Upper lobe of right lung (tissue), 1 donor: ENCODE measurements around the gene NFIC. TPM values are rescaled to one million over a fixed set of nuclear protein-coding genes. Genes with fewer than 3 reads are reported as not detected.

Experiments
- ATAC-seq: fragments of 200-7000 bp; cut with Tn5 transposase; one replicate; pipeline ENCODE4 v1.9.1; 2020; ENCODE audit warnings: mild to moderate bottlenecking, moderate library complexity
- DNase-seq: peaks from one replicate; pipeline ENCODE4 v3.0.0-alpha.2; 2020
- H3K27ac ChIP-seq: fragments of 200-600 bp; one replicate; pipeline ENCODE4 v1.8.0; 2022
- H3K27me3 ChIP-seq: fragments of 200-600 bp; one replicate; pipeline ENCODE4 v1.8.0; 2022; ENCODE audit warnings: mild to moderate bottlenecking
- H3K36me3 ChIP-seq: fragments of 200-600 bp; one replicate; pipeline ENCODE4 v1.8.0; 2022
- H3K4me1 ChIP-seq: fragments of 200-600 bp; one replicate; pipeline ENCODE4 v1.8.0; 2022
- H3K4me3 ChIP-seq: fragments of 200-600 bp; one replicate; pipeline ENCODE4 v1.8.0; 2022; ENCODE audit warnings: mild to moderate bottlenecking
- H3K9me3 ChIP-seq: fragments of 200-600 bp; one replicate; pipeline ENCODE4 v1.8.0; 2022
- CTCF ChIP-seq: fragments of 200-600 bp; IDR thresholded peaks from one replicate; pipeline ENCODE4 v1.8.0; 2022; ENCODE audit warnings: antibody characterized with exemption
- intact Hi-C: fragments of 100-400 bp; cut with DNase I; formaldehyde crosslinking; loops from one replicate; pipeline ENCODE4 v1.11.0; 2022
- total RNA-seq: library from RNA; stranded (reverse); fragmentation: NEBNext Ultra II Directional; extraction: Animal tissue kit (Norgen Biotek cat#: 25700); gene quantifications from one replicate; pipeline ENCODE4 v1.2.1, GENCODE V29; 2021
- donor health status: DM: no; HTN: yes; CAD: no; lungs with severe emphysema.

Gene NFIC
- total RNA-seq, 1 donor from 2014 or later, result 150 TPM

GRCh38 chr19:3363841-3364500, 2.4 kb upstream of the NFIC start:
- no peak overlapping the region for H3K27ac ChIP-seq
- DNase-seq, result no peak
- intact Hi-C loops, result loop anchor here (10.0 kb wide), 1 partner anchor 71 kb away; no protein-coding TSS in a partner anchor
- peaks cover 22% of the 10 kb centered on the region for H3K4me1 ChIP-seq
- H3K27me3 ChIP-seq, result no peaks in the 10 kb centered on the region
- no peak for ATAC-seq
- H3K9me3 ChIP-seq, result no peaks in the 10 kb centered on the region
- H3K36me3 ChIP-seq, result no peaks in the 10 kb centered on the region
- H3K4me3 ChIP-seq, result no peak overlapping the region
- TF ChIP-seq CTCF, result no peak

GRCh38 chr19:3364501-3364858, 1.9 kb upstream of the NFIC start:
- H3K36me3 ChIP-seq, result no peaks in the 10 kb centered on the region
- ATAC-seq (no peak), DNase-seq (no peak)
- no peak for TF ChIP-seq CTCF
- no peak overlapping the region for H3K4me3 ChIP-seq
- H3K27ac ChIP-seq, result no peak overlapping the region
- H3K27me3 ChIP-seq, result no peaks in the 10 kb centered on the region
- intact Hi-C loops, result loop anchor here (10.0 kb wide), 1 partner anchor 70 kb away; no protein-coding TSS in a partner anchor
- peaks cover 27% of the 10 kb centered on the region for H3K4me1 ChIP-seq
- H3K9me3 ChIP-seq, result no peaks in the 10 kb centered on the region

GRCh38 chr19:3365093-3365835, 1.1 kb upstream of the NFIC start:
- Histone ChIP-seq H3K9me3 (no peaks in the 10 kb centered on the region), H3K36me3 (no peaks in the 10 kb centered on the region), H3K27ac (peak overlapping the region; percentile 93), H3K27me3 (no peaks in the 10 kb centered on the region), H3K4me3 (peak overlapping the region; percentile 78), H3K4me1 (peaks cover 33% of the 10 kb centered on the region)
- no peak for ATAC-seq
- no peak for DNase-seq
- intact Hi-C loops, result loop anchor here (10.0 kb wide), 1 partner anchor 70 kb away; no protein-coding TSS in a partner anchor
- TF ChIP-seq CTCF, result no peak

GRCh38 chr19:3366753-3367627, 607 bp downstream of the NFIC start:
- H3K36me3 ChIP-seq, result no peaks in the 10 kb centered on the region
- peak overlapping the region; percentile 78 for H3K4me3 ChIP-seq
- no peak for TF ChIP-seq CTCF
- ATAC-seq, result peak; percentile 60
- no peaks in the 10 kb centered on the region for H3K27me3 ChIP-seq
- no peaks in the 10 kb centered on the region for H3K9me3 ChIP-seq
- peak overlapping the region; percentile 93 for H3K27ac ChIP-seq
- intact Hi-C loops, result loop anchor here (10.0 kb wide), 1 partner anchor 68 kb away; no protein-coding TSS in a partner anchor
- DNase-seq, result peak; percentile 85
- H3K4me1 ChIP-seq, result peaks cover 33% of the 10 kb centered on the region

GRCh38 chr19:3367628-3368440, 1.5 kb downstream of the NFIC start:
- intact Hi-C loops, result loop anchor here (10.0 kb wide), 1 partner anchor 67 kb away; no protein-coding TSS in a partner anchor
- Histone ChIP-seq H3K36me3 (no peaks in the 10 kb centered on the region), H3K4me1 (peaks cover 33% of the 10 kb centered on the region), H3K27ac (peak overlapping the region; percentile 93), H3K9me3 (no peaks in the 10 kb centered on the region), H3K4me3 (peak overlapping the region; percentile 78), H3K27me3 (no peaks in the 10 kb centered on the region)
- TF ChIP-seq CTCF, result no peak
- ATAC-seq (peak; percentile 0), DNase-seq (no peak)
